ENCODE results near the gene ARF1. TPM values are rescaled to one million over a fixed set of nuclear protein-coding genes. Genes with fewer than 3 reads are reported as not detected.

The ARF1 gene
- total and polyA plus RNA-seq, 2 of the 13 experiments (the other 11 are each of a cell fraction or from before 2014, with no cell fraction given) = 186 to 327 TPM

DNA sequence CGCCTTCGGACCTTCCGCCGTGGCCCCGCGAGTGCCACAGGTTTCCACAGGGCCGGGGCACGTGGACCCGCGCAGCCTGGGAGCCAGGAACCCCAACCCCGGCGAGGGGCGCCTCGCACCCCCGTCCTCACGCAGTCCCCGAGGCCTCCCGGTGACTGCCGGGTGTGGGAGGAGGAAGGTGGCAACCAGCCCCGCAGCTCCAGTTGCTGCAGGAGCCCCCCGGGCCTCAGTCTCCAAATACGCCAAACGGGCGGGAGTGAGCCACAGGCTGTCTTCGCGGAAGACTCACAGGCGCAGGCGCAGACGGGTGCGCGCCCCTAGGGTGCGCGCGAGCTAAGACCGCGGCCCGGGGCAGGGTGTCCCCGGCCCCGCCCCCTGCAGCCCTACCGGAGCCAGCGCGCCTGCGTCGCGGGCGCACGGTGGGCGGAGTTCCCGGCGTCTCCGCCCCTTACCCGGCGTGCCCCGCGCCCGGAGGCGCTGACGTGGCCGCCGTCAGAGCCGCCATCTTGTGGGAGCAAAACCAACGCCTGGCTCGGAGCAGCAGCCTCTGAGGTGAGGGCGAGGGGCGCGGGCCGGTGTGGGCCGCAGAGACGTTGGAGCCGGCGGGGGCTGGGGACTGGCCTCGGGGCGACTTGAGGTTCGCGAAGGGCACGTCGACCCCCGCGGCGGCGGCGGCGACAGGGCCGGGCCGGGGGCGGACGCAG, at the start of gene ARF1 (continued):
- TF ChIP-seq MYC (CRISPR knock-in tag; IDR thresholded peaks at IDR 0.05; ENCODE audit: borderline replicate concordance) (peak; percentile 73), ISL2 (CRISPR knock-in tag; IDR thresholded peaks at IDR 0.05) (peak; percentile 51; the same call in 1 of the 2 replicates), YEATS2 (CRISPR knock-in tag; IDR thresholded peaks at IDR 0.05; ENCODE audit: borderline replicate concordance) (peak; percentile 48; the same call in 1 of the 2 replicates), GMEB1 (CRISPR knock-in tag; IDR thresholded peaks at IDR 0.05; ENCODE audit: borderline replicate concordance) (peak; percentile 72; the same call in 1 of the 2 replicates), ZNF782 (CRISPR knock-in tag; IDR thresholded peaks at IDR 0.05; ENCODE audit: borderline replicate concordance) (peak; percentile 32; the same call in 1 of the 2 replicates), SOX13 (IDR thresholded peaks at IDR 0.05) (no peak), SOX13 (CRISPR knock-in tag; conservative IDR thresholded peaks at IDR 0.05 in 1 of 2, IDR thresholded peaks at IDR 0.05 in 1 of 2) (0 out of 4 replicates have a peak, but pooled peaks of 1 of the 2 experiments have one; percentile 5), NONO (IDR thresholded peaks at IDR 0.05) (no peak), NONO (CRISPR knock-in tag; conservative IDR thresholded peaks at IDR 0.05) (peak; percentile 76), ZGPAT (CRISPR knock-in tag; IDR thresholded peaks at IDR 0.05) (peak; percentile 55), ONECUT2 (CRISPR knock-in tag; IDR thresholded peaks at IDR 0.05) (no peak), ISX (CRISPR knock-in tag; conservative IDR thresholded peaks at IDR 0.05) (no peak), ZHX1 (CRISPR knock-in tag; IDR thresholded peaks at IDR 0.05; ENCODE audit: low read depth) (peak; percentile 51; the same call in 1 of the 2 replicates), BRD4 (CRISPR knock-in tag; IDR thresholded peaks at IDR 0.05) (0 out of 2 replicates have a peak, but pooled peaks have one; percentile 66), ZNF563 (CRISPR knock-in tag; IDR thresholded peaks at IDR 0.05) (peak; percentile 37; the same call in 1 of the 2 replicates), ZMAT3 (CRISPR knock-in tag; conservative IDR thresholded peaks at IDR 0.05) (0 out of 2 replicates have a peak, but pooled peaks have one; percentile 66), ZNF747 (CRISPR knock-in tag; IDR thresholded peaks at IDR 0.05; ENCODE audit: borderline replicate concordance) (peak; percentile 2; the same call in 1 of the 2 replicates), MTERF4 (CRISPR knock-in tag; IDR thresholded peaks at IDR 0.05) (peak; percentile 44), KLF9 (CRISPR knock-in tag; IDR thresholded peaks at IDR 0.05; ENCODE audit: low read depth) (no peak)
- TF ChIP-seq, protein P1, sequence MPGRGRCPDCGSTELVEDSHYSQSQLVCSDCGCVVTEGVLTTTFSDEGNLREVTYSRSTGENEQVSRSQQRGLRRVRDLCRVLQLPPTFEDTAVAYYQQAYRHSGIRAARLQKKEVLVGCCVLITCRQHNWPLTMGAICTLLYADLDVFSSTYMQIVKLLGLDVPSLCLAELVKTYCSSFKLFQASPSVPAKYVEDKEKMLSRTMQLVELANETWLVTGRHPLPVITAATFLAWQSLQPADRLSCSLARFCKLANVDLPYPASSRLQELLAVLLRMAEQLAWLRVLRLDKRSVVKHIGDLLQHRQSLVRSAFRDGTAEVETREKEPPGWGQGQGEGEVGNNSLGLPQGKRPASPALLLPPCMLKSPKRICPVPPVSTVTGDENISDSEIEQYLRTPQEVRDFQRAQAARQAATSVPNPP (CRISPR knock-in tag; IDR thresholded peaks at IDR 0.05) = 0 out of 2 replicates have a peak, but pooled peaks have one; percentile 40
